ENCODE measurements around the gene ITCH.

DNA sequence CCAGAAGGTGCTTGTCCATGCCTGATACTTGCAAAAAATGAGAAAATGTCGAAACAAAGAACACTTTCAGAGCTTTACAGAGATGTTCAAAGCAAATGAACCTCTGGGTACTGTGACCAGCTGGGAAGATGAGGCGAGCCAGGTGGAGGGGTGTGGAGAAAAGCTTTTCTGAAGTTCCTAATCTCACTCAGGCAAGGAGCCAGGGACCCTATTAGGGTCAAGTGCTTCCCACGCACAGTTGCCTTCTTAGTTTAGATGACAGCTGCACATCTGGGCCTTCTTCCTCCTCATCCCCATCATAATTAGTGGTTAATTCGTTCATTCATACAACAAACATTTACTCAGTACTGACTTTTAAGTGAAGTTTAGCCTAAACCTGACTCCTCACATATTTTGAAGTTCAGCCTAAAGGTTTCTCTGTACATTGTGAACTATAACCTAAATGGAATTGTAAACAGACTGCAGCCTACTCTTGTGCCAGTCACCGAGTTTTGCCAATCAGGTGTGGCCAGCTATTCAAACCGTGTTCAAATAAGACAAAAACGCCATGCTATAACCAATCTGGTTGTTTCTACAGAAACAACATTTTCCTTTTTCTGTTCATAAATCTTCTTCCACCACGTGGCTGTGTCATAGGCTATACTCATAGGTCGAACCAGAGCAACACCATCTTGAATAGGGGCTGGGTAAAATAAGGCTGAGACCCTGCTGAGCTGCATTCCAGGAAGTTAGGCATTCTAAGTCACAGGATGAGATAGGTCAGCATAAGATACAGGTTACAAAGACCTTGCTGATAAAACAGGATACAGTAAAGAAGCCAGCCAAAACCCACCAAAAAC, 40.6 kb upstream of the ITCH start:
- TF ChIP-seq, protein P1, sequence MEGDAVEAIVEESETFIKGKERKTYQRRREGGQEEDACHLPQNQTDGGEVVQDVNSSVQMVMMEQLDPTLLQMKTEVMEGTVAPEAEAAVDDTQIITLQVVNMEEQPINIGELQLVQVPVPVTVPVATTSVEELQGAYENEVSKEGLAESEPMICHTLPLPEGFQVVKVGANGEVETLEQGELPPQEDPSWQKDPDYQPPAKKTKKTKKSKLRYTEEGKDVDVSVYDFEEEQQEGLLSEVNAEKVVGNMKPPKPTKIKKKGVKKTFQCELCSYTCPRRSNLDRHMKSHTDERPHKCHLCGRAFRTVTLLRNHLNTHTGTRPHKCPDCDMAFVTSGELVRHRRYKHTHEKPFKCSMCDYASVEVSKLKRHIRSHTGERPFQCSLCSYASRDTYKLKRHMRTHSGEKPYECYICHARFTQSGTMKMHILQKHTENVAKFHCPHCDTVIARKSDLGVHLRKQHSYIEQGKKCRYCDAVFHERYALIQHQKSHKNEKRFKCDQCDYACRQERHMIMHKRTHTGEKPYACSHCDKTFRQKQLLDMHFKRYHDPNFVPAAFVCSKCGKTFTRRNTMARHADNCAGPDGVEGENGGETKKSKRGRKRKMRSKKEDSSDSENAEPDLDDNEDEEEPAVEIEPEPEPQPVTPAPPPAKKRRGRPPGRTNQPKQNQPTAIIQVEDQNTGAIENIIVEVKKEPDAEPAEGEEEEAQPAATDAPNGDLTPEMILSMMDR (IDR thresholded peaks at IDR 0.05; ENCODE audit: extremely low read depth in 1 of 2, insufficient read depth in 1 of 2, low read depth in 1 of 2, low read length in 2 of 2), result no peak
- no peak for TF ChIP-seq POLR2A (IDR thresholded peaks at IDR 0.05; ENCODE audit: low read depth, low read length)
- TF ChIP-seq FOS (IDR thresholded peaks at IDR 0.05; ENCODE audit: borderline replicate concordance, insufficient read depth, low read length), result no peak
- no peak for TF ChIP-seq POLR2AphosphoS5 (IDR thresholded peaks at IDR 0.05; ENCODE audit: insufficient read depth, low read depth, low read length)
- TF ChIP-seq EZH2 (IDR thresholded peaks at IDR 0.05; ENCODE audit: borderline replicate concordance, low read depth, low read length, severe bottlenecking), result no peak
- no peak for TF ChIP-seq MYC (IDR thresholded peaks at IDR 0.05; ENCODE audit: low read depth, low read length)
- TF ChIP-seq, protein P2, sequence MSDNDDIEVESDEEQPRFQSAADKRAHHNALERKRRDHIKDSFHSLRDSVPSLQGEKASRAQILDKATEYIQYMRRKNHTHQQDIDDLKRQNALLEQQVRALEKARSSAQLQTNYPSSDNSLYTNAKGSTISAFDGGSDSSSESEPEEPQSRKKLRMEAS (IDR thresholded peaks at IDR 0.05; ENCODE audit: insufficient read depth, insufficient read length), result no peak
- TF ChIP-seq JUN (IDR thresholded peaks at IDR 0.05; ENCODE audit: borderline replicate concordance, insufficient read depth, insufficient read length, low read depth), result no peak
- no peak for TF ChIP-seq GATA2 (IDR thresholded peaks at IDR 0.05; ENCODE audit: insufficient read depth, insufficient read length, low read depth, low read length)

Measured in endothelial cell of umbilical vein (primary cell).